Activated T-cell treated with anti-CD3 and anti-CD28 coated beads, Interleukin-2, amount 50 U/mL, for 1 hour (primary cell): ENCODE measurements around the gene UBAC2.

Experiments used
- DNase-seq: peaks from one replicate; pipeline ENCODE4 v3.0.0-alpha.2; 2020

Gene UBAC2

GRCh38 chr13:99366075-99366987 is 165.7 kb downstream of the UBAC2 start:
- peak; percentile 29 for DNase-seq

- peak; percentile 42 for DNase-seq
Observed at GRCh38 chr13:99367106-99367616, 166.5 kb downstream of the UBAC2 start.

GRCh38 chr13:99367663-99368448 is 167.2 kb downstream of the UBAC2 start:
- no peak for DNase-seq

- DNase-seq = peak; percentile 45
Observed at GRCh38 chr13:99370481-99371275, 170.0 kb downstream of the UBAC2 start.

- peak; percentile 76 for DNase-seq
Observed at GRCh38 chr13:99371956-99372355, 171.3 kb downstream of the UBAC2 start.

- peak; percentile 18 for DNase-seq
Observed at GRCh38 chr13:99373436-99373835, 172.8 kb downstream of the UBAC2 start.

GRCh38 chr13:99374169-99374991 is 173.7 kb downstream of the UBAC2 start:
- DNase-seq = peak; percentile 22

GRCh38 chr13:99374994-99375737 is 174.5 kb downstream of the UBAC2 start:
- DNase-seq = peak; percentile 74

GRCh38 chr13:99375738-99376080 is 175.1 kb downstream of the UBAC2 start:
- DNase-seq = peak; percentile 18

GRCh38 chr13:99376132-99376531 is 175.5 kb downstream of the UBAC2 start:
- DNase-seq = peak; percentile 30

GRCh38 chr13:99376924-99377323 is 176.3 kb downstream of the UBAC2 start:
- DNase-seq = peak; percentile 16

GRCh38 chr13:99377641-99378040 is 177.0 kb downstream of the UBAC2 start:
- DNase-seq = peak; percentile 14

GRCh38 chr13:99378985-99379733 is 178.5 kb downstream of the UBAC2 start:
- DNase-seq = no peak

- DNase-seq = peak; percentile 19
Observed at GRCh38 chr13:99379856-99380801, 179.5 kb downstream of the UBAC2 start.

GRCh38 chr13:99380921-99381645 is 180.4 kb downstream of the UBAC2 start:
- peak; percentile 61 for DNase-seq

GRCh38 chr13:99381766-99382165 is 181.1 kb downstream of the UBAC2 start:
- DNase-seq = no peak

GRCh38 chr13:99382428-99383133 is 181.9 kb downstream of the UBAC2 start:
- peak; percentile 60 for DNase-seq

GRCh38 chr13:99383511-99383921 is 182.9 kb downstream of the UBAC2 start:
- peak; percentile 55 for DNase-seq
